Measurements from ENCODE around the gene BRINP3.
"Not testable (repeated sequence)": the region's sequence is repeated elsewhere in the genome, so short reads cannot be mapped to it uniquely, and the experiment has no call there.

Gene BRINP3

DNA sequence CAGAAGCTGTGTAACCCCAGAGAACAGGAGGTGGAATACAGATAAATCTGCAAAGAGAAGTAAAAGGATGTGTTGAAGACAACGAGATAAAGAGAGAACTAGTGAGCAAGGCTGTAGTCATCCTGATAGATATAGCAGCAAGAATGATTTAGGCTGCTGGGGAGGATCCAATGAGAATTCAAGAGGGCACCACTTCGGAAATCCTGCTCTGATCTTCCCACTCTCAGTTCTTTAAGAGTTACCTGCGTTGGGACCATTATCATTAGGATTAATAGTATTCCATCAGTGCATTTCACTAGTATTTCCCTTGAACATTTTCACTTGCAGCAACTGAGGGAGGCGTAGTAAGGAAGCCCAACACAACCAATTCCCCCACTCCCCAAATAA, at the start of gene BRINP3:
TSS of gene BRINP3 (minus strand) at position 103 of the 387 bp plus-strand sequence.
- DNase-seq: no peak

DNA sequence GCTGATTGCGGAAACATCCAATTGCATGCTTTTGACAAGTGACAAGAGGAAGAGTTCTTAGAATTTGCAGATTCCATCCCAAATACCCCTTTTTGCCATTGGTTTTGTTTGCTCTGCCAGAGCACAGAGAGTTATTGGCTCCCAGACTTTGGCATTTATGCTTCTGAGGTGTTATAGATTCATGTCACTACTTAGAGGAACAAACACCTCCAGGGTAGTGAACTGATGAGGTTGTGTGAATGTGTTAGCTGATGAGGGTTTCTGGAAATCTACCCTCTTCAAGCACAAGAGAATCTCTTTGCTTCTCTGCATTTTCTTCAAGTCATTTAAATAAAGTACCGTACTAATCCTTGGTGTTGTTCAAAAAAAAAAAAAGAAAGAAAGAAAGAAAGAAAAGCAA, 33.9 kb upstream of the BRINP3 start:
- DNase-seq: no peak

DNA sequence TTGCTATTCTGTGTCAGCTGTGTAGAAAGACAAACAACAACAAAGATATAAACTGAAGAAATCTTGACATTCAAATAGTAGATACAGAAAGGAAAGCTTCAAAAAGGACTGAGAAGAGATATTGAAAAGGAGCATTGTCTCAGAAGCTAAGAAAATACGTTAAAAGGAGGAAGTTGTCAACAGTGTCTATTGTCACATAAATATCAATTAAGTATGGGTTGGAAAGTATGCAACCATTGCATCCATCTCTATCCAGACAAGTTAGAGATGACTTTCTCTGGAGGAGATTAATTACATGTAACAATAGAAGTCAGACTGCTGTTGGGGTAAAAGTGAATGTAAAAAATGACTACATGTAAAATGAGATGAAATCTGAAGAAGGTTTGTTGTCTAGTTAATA, 29.7 kb upstream of the BRINP3 start:
- DNase-seq: no peak

DNA sequence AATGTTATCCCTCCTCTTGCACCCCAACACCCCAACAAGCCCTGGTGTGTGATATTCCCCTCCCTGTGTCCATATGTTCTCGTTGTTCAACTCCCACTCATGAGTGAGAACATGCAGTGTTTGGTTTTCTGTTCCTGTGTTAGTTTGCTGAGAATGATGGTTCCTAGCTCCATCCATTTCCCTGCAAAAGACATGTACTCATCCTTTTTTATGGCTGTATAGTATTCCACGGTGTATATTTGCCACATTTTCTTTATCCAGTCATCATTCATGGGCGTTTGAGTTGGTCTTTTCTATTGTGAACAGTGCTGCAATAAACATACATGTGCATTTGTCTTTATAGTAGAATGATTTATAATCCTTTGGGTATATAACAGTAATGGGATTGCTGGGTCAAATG, 26.9 kb upstream of the BRINP3 start:
- DNase-seq: not testable (repeated sequence)

DNA sequence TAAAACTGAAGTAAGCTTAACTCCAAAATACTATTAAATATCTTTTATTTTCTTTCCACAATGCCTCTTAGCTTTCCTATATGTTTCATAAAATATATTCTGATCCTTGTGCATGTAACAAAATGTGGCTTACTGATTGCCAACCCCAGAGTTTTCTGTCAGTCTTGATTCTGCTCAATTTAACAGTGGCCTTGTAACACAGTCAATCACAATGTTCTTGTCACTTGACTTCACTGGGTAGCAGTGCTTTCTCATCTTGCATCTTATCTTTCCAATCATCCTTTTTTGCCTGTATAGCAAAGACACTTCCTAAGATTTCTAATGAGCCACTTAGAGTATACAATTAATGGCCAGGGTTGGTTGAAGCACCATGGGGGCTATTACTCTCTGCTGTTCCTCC, 19.9 kb upstream of the BRINP3 start:
- no peak for DNase-seq

DNA sequence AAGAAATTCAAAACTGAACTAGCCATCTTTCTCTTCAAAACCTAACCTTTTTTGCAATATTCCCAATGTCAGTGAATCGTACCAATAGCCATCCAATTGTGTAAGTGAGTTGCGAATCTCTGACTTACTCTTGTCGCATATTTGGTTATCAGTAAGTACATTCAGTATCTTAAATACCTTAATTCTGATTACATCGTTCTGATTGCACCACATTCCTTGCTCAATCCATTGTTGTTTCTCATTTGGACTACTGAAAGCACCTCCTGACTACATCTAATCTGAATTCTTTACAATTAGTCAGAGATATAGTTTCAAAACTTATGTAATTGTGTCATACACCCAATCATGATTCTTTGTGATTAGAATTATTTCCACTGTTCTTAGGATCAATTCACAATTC, 16.8 kb upstream of the BRINP3 start:
- DNase-seq: no peak

DNA sequence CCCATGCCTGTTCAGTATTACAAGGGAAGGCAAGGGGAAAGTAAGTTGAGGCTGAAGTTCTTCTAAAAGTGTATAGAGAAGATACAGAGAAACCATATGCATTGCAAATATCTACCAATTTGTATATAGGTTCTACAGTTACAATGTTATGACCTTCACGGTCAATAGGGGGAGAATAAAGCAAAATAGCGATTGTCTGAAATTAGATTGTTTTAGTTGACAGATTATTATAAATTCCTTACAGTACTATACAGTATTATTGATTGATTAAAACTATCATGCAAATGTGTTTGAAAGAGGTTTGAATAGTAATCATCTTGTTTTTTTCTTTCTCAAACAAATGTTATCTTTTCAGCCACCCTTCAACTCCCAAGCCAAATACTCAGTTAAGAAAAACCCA, 13.7 kb upstream of the BRINP3 start:
- DNase-seq: no peak

- no peak for DNase-seq
Observed at GRCh38 chr1:190484045-190484444, 6.4 kb upstream of the BRINP3 start.

DNA sequence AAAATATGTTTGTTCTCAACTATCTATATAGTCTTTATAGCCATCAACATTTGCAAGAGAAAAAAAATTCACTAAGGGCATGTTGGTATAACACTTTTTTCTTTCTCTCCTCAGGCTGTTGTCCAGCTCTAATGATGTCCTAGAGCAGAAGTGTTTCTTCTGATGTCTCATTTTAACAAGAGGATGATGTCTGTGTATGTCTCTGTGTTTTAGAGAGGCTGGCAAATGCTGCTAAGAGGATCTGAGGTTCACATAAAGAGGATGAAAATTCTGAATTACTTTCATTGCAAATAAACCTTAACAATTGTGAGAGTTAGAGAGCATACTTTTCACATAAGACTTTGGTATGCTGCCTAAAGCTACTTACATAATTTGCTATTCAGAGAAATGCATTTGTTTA, 2.6 kb upstream of the BRINP3 start:
- DNase-seq: no peak

GRCh38 chr1:190479516-190479915, 1.9 kb upstream of the BRINP3 start:
- no peak for DNase-seq

DNA sequence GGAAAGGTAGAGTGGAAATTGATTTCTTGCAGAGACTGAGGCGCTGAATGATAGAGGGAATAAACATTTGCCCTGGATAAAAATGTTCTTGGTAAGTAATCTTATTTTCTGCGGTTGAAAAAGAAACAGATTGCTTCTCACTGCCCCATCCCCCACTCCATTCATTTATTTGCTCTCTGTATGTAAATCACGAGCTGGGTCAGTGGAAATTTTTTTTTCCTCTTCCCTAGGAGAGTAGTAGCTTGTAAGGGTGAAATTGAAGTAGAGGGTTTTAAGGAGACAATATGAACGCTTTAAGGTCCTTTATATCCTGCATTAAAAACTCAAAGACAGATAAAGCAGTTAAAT, 1.4 kb upstream of the BRINP3 start:
- DNase-seq: no peak

DNA sequence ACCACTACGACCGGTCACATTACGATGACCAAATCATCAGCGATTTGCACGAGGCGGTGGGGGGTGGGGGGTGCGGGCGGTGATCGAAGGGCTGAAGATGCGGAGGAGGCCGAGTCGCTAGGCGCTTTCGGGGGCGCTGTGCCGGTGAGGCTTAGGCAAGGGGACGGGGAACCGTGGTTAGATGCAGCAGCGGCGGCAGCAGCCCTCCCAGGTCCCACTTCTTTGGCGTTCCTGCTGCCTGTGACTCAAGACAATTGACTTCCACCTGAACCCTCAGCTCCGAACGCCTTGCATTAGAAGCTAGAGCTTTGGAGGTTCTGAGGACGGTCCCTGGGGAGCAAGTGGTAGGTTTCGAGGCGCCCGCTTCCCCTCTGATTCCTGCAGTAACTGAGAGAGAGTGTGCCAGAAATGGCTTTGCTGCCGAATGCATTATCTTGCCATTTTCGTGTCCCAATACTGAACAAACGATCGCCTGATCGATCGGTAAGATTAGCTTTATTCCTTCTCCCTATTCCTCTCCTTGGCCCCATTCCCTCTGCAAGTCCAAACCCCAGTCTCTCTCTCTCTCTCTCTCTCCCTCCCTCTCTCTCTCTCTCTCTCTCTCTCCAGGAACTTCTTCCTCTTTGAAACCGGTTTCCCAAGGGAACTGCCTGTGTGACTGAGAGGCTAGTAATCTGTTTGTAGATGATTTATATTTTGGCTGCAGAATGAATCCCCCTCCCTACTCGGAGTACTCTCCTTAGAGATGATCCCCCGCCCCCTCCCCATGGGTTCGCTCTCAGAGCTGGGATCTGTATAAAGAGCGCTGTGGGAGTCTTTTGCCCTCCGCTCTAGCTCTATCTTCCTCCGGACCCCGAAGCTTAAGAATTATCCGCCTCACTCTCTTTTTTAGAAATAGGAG, 735 bp upstream of the BRINP3 start:
- DNase-seq: peak in 1 of 2 donors; percentile 32

- DNase-seq: no peak
Observed at GRCh38 chr1:190476806-190477205, 858 bp downstream of the BRINP3 start.

GRCh38 chr1:190476321-190476720, 1.3 kb downstream of the BRINP3 start:
- DNase-seq: no peak

DNA sequence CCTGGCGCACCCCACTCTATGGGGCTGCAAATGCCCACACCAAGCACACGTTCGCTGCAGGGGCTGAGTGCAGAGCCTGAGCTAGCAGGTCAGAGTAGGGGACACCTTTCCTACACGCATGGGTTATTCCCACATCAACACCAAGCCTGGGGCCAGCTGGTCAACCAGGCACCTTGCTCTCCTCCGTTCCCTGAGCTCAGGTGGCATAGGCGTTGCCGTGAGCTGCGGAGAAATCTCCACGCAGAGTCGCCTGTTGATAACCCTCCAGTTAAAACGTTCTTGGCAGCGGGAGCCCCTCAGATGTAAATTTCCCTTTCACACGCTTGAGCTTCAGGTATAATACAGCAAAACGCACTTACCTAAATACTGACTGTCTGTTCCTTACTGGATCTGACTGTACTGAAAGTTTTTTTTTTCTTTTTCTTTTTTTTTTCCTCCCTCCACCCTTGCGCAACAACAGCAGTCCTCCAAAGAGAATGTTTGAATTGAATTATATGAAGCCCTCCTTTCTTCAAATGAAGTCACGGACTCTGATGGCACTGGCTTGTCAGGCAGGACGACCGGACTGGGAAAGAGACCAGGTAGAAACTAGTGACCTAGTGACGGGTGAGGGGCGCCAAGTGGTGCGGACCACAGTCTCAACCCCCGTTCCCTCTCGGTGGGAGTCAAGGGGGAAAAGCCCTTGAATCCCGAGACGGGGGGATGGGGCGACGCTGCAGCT, 2.1 kb downstream of the BRINP3 start:
- DNase-seq: no peak

GRCh38 chr1:190474650-190475211, 2.9 kb downstream of the BRINP3 start:
- DNase-seq: peak in 1 of 2 donors; percentile 23

- no peak for DNase-seq
Observed at GRCh38 chr1:190474010-190474409, 3.7 kb downstream of the BRINP3 start.

DNA sequence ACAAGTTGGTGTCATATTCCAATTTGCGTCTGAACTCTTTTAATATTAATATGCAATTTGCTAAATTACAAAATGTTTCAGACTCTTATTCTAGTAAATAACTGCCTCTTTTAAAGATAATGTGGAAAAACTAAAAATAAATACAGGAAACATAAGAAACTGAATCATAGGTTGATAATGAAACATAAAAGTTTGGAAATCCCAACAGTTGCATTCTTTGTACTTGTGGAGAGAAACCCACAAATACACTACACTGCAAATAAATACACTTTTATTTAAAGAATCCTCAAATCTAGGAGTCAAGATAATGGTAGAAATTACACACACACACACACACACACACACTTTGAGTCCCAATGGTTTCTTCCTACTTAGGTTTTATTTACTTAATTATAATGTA, 5.2 kb downstream of the BRINP3 start:
- no peak for DNase-seq

DNA sequence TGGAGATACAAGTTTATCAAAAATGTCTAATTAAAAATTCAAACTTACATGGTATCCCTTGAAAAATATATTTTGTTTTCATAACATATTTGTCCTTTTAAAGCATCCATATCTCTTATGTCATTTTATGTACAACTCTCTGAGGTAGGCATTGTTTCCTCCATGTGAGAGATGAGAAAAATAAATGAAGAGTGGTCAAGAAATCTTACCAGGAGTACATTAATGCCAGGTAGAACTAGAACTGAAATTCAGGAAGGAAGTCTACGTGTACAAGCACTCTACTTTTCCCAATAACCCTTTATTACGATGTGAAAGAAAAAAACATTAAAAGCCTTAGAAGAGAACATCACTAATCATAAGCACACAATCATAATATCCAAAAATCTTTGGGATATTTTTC, 5.6 kb downstream of the BRINP3 start:
- DNase-seq: no peak

GRCh38 chr1:190464690-190465089, 13.0 kb downstream of the BRINP3 start:
- no peak for DNase-seq

GRCh38 chr1:190456129-190456528, 21.5 kb downstream of the BRINP3 start:
- DNase-seq: no peak

DNA sequence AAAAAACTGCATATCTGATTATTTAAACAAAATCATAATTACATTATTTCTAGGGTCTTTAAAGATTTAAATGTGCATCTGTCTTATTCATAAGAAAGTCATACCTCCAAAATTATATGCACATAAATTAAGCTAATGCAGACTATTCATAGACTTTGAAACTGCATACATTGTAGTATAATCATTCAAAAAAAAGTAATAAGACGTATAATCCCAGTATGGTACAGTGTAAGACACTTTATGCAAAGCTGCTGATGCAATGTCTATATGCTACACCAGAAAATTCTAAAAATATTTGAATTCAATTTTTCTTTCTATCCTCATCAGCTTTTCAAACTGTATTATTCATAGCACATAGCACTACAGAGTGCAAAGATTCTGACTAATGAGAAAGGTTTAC, 22.0 kb downstream of the BRINP3 start:
- DNase-seq: no peak

GRCh38 chr1:190453550-190453949, 24.1 kb downstream of the BRINP3 start:
- no peak for DNase-seq

GRCh38 chr1:190452272-190452848, 25.3 kb downstream of the BRINP3 start:
- no peak for DNase-seq

Data from hippocampal formation (tissue), 2 donors.